Cortex of kidney (tissue), 1 donor: ENCODE data around the gene VASH2.
"Not testable (repeated sequence)": the region's sequence is repeated elsewhere in the genome, so short reads cannot be mapped to it uniquely, and the experiment has no call there.

Experiments used
- DNase-seq: peaks from one replicate; lab custom pipeline; 2025; lab: John Stamatoyannopoulos, UW

Gene VASH2

GRCh38 chr1:212957546-212957945 lies 7.2 kb downstream of the VASH2 start:
- no peak for DNase-seq

GRCh38 chr1:212958175-212958574 lies 7.8 kb downstream of the VASH2 start:
- DNase-seq = no peak

- no peak for DNase-seq
Measured at GRCh38 chr1:212959266-212960220, 9.2 kb downstream of the VASH2 start.

- DNase-seq = no peak
Measured at GRCh38 chr1:212960932-212961331, 10.6 kb downstream of the VASH2 start.

GRCh38 chr1:212962509-212962908 lies 12.2 kb downstream of the VASH2 start:
- no peak for DNase-seq

GRCh38 chr1:212964102-212964501 lies 13.8 kb downstream of the VASH2 start:
- no peak for DNase-seq

- not testable (repeated sequence) for DNase-seq
Measured at GRCh38 chr1:212964993-212965392, 14.7 kb downstream of the VASH2 start.

- DNase-seq = no peak
Measured at GRCh38 chr1:212966616-212967015, 16.3 kb downstream of the VASH2 start.

GRCh38 chr1:212967801-212968200 lies 17.5 kb downstream of the VASH2 start:
- no peak for DNase-seq

- no peak for DNase-seq
Measured at GRCh38 chr1:212968368-212968863, 18.1 kb downstream of the VASH2 start.

- no peak for DNase-seq
Measured at GRCh38 chr1:212970085-212970484, 19.7 kb downstream of the VASH2 start.

GRCh38 chr1:212971312-212971711 lies 21.0 kb downstream of the VASH2 start:
- DNase-seq = no peak

- no peak for DNase-seq
Measured at GRCh38 chr1:212973426-212973825, 23.1 kb downstream of the VASH2 start.

GRCh38 chr1:212973899-212974298 lies 23.6 kb downstream of the VASH2 start:
- no peak for DNase-seq

GRCh38 chr1:212974711-212975110 lies 24.4 kb downstream of the VASH2 start:
- DNase-seq = no peak

GRCh38 chr1:212975111-212975918 lies 25.0 kb downstream of the VASH2 start:
- DNase-seq = no peak

GRCh38 chr1:212976586-212976985 lies 26.2 kb downstream of the VASH2 start:
- DNase-seq = no peak

GRCh38 chr1:212977781-212978645 lies 27.7 kb downstream of the VASH2 start:
- DNase-seq = no peak

GRCh38 chr1:212979340-212980122 lies 29.2 kb downstream of the VASH2 start:
- DNase-seq = no peak

GRCh38 chr1:212980123-212980785 lies 29.9 kb downstream of the VASH2 start:
- no peak for DNase-seq
